ENCODE measurements around the gene SLC6A3. TPM values are rescaled to one million over a fixed set of nuclear protein-coding genes. Genes with fewer than 3 reads are reported as not detected.

SLC6A3 gene
- total RNA-seq: under 1 TPM in 1 of 4 donors, not detected in 3; 0.16 TPM

GRCh38 chr5:1445313-1445688, at the start of gene SLC6A3:
Gene SLC6A3, minus strand, starts transcription at chr5:1445440. Its CDS starts 2,243 bp downstream, at chr5:1443197.
- 5% methylated on average over 11 of the region's 52 CpGs for WGBS
- Histone ChIP-seq H3K27me3 (peaks cover 75% of the 10 kb centered on the region), H3K9me3 (no peaks in the 10 kb centered on the region), H3K4me3 (peak within 1 kb of the TSS; percentile 34), H3K27ac (no peak within 1 kb of the TSS), H3K4me1 (peaks cover 19% of the 10 kb centered on the region), H3K36me3 (no peaks in the 10 kb centered on the region)
- peak in 1 of 2 donors; percentile 76 for DNase-seq (ENCODE audit: low spot score in 2 of 2)
- TF ChIP-seq POLR2AphosphoS5 (IDR thresholded peaks at IDR 0.05) (no peak), CTCF (IDR thresholded peaks at IDR 0.05) (no peak)

- DNase-seq (ENCODE audit: low spot score in 2 of 2): no peak
- TF ChIP-seq POLR2A (IDR thresholded peaks at IDR 0.05) (no peak), CTCF (IDR thresholded peaks at IDR 0.05) (no peak), EP300 (IDR thresholded peaks at IDR 0.05) (no peak), POLR2AphosphoS5 (IDR thresholded peaks at IDR 0.05) (no peak)
- H3K36me3 ChIP-seq: peaks cover 35% of the 10 kb centered on the region
- WGBS: 80% methylated on average over 12 of the region's 12 CpGs
- H3K9me3 ChIP-seq: no peaks in the 10 kb centered on the region
- H3K4me1 ChIP-seq: no peaks in the 10 kb centered on the region
- no peak overlapping the region for H3K4me3 ChIP-seq
- H3K27ac ChIP-seq: no peak overlapping the region
- no peaks in the 10 kb centered on the region for H3K27me3 ChIP-seq
These were observed 48.7 kb upstream of the SLC6A3 start for GRCh38 chr5:1493941-1494340.

GRCh38 chr5:1493413-1493812, 48.2 kb upstream of the SLC6A3 start:
- no peak for DNase-seq (ENCODE audit: low spot score in 2 of 2)
- WGBS: 93% methylated on average over 13 of the region's 16 CpGs
- no peak for TF ChIP-seq POLR2AphosphoS5 (IDR thresholded peaks at IDR 0.05)
- TF ChIP-seq CTCF (IDR thresholded peaks at IDR 0.05): no peak
- TF ChIP-seq EP300 (IDR thresholded peaks at IDR 0.05): no peak
- TF ChIP-seq POLR2A (IDR thresholded peaks at IDR 0.05): no peak
- Histone ChIP-seq H3K36me3 (peaks cover 35% of the 10 kb centered on the region), H3K4me3 (no peak overlapping the region), H3K27ac (no peak overlapping the region), H3K27me3 (no peaks in the 10 kb centered on the region), H3K4me1 (no peaks in the 10 kb centered on the region), H3K9me3 (no peaks in the 10 kb centered on the region)

GRCh38 chr5:1492757-1493156, 47.5 kb upstream of the SLC6A3 start:
- DNase-seq (ENCODE audit: low spot score in 2 of 2): no peak
- H3K36me3 ChIP-seq: peaks cover 40% of the 10 kb centered on the region
- H3K4me1 ChIP-seq: no peaks in the 10 kb centered on the region
- no peak overlapping the region for H3K27ac ChIP-seq
- TF ChIP-seq EP300 (IDR thresholded peaks at IDR 0.05) (no peak), POLR2A (IDR thresholded peaks at IDR 0.05) (no peak), POLR2AphosphoS5 (IDR thresholded peaks at IDR 0.05) (no peak), CTCF (IDR thresholded peaks at IDR 0.05) (no peak)
- 96% methylated on average over 4 of the region's 12 CpGs for WGBS
- H3K4me3 ChIP-seq: no peak overlapping the region
- H3K27me3 ChIP-seq: no peaks in the 10 kb centered on the region
- H3K9me3 ChIP-seq: no peaks in the 10 kb centered on the region

- Histone ChIP-seq H3K27ac (no peak overlapping the region), H3K36me3 (peaks cover 63% of the 10 kb centered on the region), H3K4me3 (no peak overlapping the region), H3K27me3 (no peaks in the 10 kb centered on the region), H3K4me1 (no peaks in the 10 kb centered on the region), H3K9me3 (no peaks in the 10 kb centered on the region)
- TF ChIP-seq POLR2AphosphoS5 (IDR thresholded peaks at IDR 0.05) (no peak), POLR2A (IDR thresholded peaks at IDR 0.05) (no peak), EP300 (IDR thresholded peaks at IDR 0.05) (no peak), CTCF (IDR thresholded peaks at IDR 0.05) (no peak)
- 90% methylated on average over 12 of the region's 12 CpGs for whole genome bisulfite sequencing
- DNase-seq (ENCODE audit: low spot score in 2 of 2): no peak
These were observed 45.1 kb upstream of the SLC6A3 start for GRCh38 chr5:1490376-1490775.

All from suprapubic skin (tissue), 4 donors.